LNCaP clone FGC (cell line): ENCODE data around the gene RGS6.

Experiments used
- DNase-seq: peaks from one replicate; pipeline ENCODE4 v3.0.0-alpha.2; 2011; ENCODE audit warnings: low read depth
- H3K4me3 ChIP-seq: 2 replicates; pipeline ENCODE4 v1.5.1; 2011; ENCODE audit warnings: mild to moderate bottlenecking, low read depth, low read length, control low read depth
- TF ChIP-seq, protein P1 (sequence below): IDR thresholded peaks from 2 replicates; pipeline ENCODE4 v1.5.1; 2012; ENCODE audit warnings: mild to moderate bottlenecking; ENCODE audit not compliant: control insufficient read depth, insufficient read depth; ENCODE audit errors: extremely low read depth

The RGS6 gene

DNA sequence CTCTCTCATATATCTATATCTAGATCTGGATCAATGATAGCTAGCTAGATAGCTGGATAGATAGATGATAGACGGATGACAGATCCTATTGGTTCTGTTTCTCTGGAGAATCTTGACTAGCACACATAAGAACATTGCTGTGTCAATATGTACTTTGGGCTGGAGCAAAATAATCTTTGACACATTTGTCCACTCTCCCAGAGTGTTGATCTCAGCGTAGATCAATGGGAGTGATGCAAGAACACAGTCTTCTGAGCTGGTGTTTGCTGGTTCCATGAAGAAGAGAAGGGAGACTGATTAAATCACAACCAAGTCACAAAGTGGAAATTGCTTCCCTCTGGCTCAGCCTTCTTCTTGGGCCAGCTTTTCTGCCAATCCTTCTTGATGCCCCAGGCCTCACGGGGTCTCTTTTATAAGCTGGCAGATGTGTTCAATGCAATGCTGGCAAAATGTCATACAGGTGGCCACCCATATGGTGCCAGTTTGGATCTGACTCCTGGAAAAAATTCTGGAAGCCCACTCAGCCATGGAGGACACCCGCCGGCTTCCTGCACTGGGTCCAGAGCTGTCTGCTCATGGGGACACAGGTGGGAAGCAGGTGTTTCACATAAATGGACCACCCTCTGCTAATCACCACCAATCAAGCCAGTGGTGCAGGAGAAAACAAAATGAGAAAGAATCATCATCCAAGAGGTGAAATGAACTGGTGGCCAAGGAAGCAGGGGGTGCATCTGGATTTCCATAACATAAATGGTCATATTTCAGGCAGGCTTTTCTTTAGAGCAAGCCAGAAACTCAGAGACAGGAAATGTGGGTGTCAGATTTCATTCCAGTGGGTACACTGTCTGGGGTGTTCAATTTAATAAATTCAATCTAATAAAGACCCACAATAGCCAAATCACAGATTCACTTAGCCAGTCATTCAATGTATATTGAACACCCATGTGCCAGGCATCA is 651.4 kb downstream of the RGS6 start:
- peak; percentile 13 for DNase-seq
- TF ChIP-seq, protein P1, sequence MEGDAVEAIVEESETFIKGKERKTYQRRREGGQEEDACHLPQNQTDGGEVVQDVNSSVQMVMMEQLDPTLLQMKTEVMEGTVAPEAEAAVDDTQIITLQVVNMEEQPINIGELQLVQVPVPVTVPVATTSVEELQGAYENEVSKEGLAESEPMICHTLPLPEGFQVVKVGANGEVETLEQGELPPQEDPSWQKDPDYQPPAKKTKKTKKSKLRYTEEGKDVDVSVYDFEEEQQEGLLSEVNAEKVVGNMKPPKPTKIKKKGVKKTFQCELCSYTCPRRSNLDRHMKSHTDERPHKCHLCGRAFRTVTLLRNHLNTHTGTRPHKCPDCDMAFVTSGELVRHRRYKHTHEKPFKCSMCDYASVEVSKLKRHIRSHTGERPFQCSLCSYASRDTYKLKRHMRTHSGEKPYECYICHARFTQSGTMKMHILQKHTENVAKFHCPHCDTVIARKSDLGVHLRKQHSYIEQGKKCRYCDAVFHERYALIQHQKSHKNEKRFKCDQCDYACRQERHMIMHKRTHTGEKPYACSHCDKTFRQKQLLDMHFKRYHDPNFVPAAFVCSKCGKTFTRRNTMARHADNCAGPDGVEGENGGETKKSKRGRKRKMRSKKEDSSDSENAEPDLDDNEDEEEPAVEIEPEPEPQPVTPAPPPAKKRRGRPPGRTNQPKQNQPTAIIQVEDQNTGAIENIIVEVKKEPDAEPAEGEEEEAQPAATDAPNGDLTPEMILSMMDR, result no peak
- H3K4me3 ChIP-seq, result no peak overlapping the region

DNA sequence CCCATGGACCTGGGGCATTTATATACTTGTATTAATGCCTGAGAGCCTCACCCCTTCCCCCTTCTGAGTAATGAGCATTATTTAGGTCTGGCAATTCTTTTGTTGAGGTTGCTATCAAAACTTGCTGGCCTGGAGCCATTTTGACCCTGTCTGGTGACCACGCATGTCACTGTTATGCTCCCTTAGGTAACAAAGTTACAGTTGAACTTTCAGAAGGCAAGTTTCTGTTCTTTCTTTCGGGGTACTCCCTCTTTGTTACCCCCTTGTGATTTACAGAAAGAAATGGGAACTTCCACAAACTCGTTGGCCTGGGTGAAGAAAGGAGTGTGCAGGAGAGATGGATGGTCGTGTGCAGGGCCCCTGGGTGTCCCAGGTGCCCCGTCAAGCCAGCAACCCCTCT is 656.3 kb downstream of the RGS6 start:
- no peak for DNase-seq
- TF ChIP-seq, protein P1, result no peak
- no peak overlapping the region for H3K4me3 ChIP-seq

DNA sequence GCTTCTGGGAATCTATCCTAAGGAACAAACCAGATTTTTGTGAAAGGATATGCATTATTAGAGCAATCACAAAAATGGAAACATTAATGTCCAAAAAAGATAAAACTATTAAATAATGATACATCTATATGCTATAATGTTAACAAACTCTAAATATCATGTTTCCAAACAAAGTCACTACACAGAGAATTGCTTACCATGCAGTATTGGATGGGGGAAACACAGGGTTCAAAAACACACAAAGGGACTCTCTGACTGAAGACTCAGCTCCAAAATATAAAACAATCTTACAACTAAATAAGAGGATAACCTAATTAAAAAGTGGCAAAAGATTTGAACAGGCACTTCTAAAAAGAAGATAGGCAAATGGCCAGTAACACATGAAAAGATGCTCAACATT is 657.4 kb downstream of the RGS6 start:
- H3K4me3 ChIP-seq, result no peak overlapping the region
- DNase-seq, result no peak
- TF ChIP-seq, protein P1, result no peak

DNA sequence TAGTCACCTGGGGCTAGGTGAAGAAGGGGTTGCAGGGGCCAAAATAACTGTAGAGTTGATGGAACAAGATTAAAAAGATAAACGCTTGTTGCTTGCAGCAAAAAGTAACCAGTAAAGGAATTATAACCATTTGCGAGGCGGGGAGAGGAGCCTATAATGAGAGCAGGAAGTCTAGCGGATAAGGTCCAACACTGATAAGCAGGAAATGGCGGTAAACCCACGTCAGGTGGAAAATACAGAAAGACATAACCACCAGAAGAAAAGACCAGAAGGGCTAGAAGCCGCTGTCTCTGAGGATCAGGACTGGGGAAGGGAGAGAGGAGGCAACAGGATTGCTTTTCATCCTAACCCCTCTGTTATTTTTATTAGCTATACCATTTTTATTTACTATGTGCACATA is 658.3 kb downstream of the RGS6 start:
- TF ChIP-seq, protein P1, result no peak
- DNase-seq, result no peak
- no peak overlapping the region for H3K4me3 ChIP-seq

DNA sequence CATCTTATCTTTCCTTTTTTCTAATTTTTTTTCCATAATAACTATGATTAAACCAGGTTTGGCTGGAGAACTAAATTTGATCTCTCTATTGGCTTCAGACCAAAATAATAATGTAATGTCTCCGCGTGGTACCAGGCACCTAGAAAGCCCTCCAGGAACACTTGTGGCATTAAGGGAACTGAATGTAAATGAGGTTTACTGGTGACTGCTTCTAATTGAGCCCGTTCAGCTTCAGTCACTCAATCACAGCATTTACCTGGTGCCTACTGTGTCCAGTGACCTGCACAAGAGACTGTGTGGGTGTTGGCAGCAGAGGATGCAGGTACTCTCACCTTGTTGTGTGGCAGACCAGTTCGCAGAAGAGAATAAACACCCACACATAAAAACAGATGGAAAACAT is 659.2 kb downstream of the RGS6 start:
- TF ChIP-seq, protein P1, result no peak
- H3K4me3 ChIP-seq, result no peak overlapping the region
- DNase-seq, result no peak

DNA sequence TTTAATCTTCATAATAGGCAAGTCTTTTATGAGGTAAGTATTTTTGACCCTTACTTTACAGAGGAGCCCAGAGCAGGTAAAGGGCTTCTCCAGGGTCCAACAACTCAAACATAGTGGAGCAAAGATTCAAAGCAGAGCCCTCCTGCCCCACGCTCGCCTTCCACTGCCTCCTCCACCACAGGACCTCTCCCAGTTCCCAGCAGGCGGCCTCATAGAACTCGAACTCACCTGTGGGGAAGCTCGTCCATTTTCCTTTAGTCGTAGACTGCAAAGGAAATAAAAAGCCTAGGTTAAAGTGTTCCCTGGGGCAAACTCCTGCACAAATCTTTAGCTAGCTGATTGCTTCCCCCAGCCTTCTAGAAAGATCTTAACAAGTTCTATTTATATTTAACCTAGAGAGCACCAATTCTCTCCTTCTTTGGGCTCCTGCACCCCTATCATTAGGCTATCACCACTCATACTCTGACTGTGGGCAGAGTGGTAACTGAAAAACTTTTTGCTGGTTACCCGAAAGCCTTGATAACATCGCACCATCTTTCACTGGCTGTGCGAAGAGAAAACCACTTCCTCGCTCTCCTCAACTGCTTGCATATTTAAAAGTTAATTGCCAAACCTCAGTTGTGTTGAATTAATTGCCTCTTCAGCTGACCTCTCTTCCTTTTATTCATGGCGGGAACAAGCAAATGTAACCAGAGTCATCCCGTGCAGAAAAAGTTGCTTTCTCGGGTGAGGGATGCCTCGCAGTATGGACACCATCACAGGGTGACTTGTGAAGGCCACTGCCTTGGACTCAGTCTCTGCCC is 662.1 kb downstream of the RGS6 start:
- TF ChIP-seq, protein P1, result no peak
- no peak for DNase-seq
- no peak overlapping the region for H3K4me3 ChIP-seq
